Kidney (tissue), 14 donors: ENCODE data around the gene PIGX. TPM values are rescaled to one million over a fixed set of nuclear protein-coding genes. Genes with fewer than 3 reads are reported as not detected.

ENCODE experiments used
- DNase-seq, 5 donors: peaks; one replicate each; pipeline ENCODE4 v3.0.0-alpha.2; 2013 to 2020
- FAIRE-seq: peaks from 2 replicates; lab custom pipeline; 2012; peaks lifted over from hg19 to GRCh38; lab: Jason Lieb, UNC
- H3K27ac ChIP-seq, 2 donors: one replicate each; pipeline ENCODE4 v1.7.0; 2013; ENCODE audit warnings: low read depth in 2 of 2, low read length in 2 of 2, inconsistent platforms in 1 of 2
- H3K27me3 ChIP-seq: one replicate; pipeline ENCODE4 v1.7.1; 2013; ENCODE audit warnings: low read length, inconsistent platforms; ENCODE audit not compliant: control insufficient read depth, insufficient read depth
- H3K36me3 ChIP-seq, 3 donors: one replicate each; pipeline versions ENCODE4 v1.7.0 to v1.7.1; 2013; ENCODE audit warnings: low read length in 3 of 3, control low read depth in 1 of 3, inconsistent platforms in 1 of 3; ENCODE audit not compliant: insufficient read depth in 3 of 3, control insufficient read depth in 2 of 3
- H3K4me1 ChIP-seq, 3 donors: one replicate each; pipeline versions ENCODE4 v1.7.0 to v1.7.1; 2013; ENCODE audit warnings: low read length in 3 of 3, inconsistent platforms in 1 of 3, low read depth in 1 of 3; ENCODE audit not compliant: control insufficient read depth in 2 of 3, insufficient read depth in 2 of 3
- H3K4me3 ChIP-seq, 3 donors: one replicate each; pipeline versions ENCODE4 v1.7.0 to v1.8.1; 2013; ENCODE audit warnings: low read length in 3 of 3, control low read depth in 1 of 3, inconsistent platforms in 1 of 3
- H3K9ac ChIP-seq, 3 donors: one replicate each; pipeline versions ENCODE4 v1.7.0 to v1.7.1; 2013; ENCODE audit warnings: low read length in 3 of 3, control low read depth in 1 of 3, inconsistent platforms in 1 of 3
- H3K9me3 ChIP-seq, 3 donors: one replicate each; pipeline versions ENCODE4 v1.7.0 to v1.7.1; 2013; ENCODE audit warnings: low read length in 3 of 3, control low read depth in 1 of 3, inconsistent platforms in 1 of 3; ENCODE audit not compliant: control insufficient read depth in 2 of 3, insufficient read depth in 1 of 3
- intact Hi-C: fragments of 100-400 bp; cut with DNase I; formaldehyde crosslinking; loops from one replicate; pipeline ENCODE4 v1.11.1; 2022
- polyA plus RNA-seq: library from polyadenylated mRNA; stranded (reverse); fragments of 350-450 nt; fragmentation: Illumina TruSeq; extraction: RNeasy Lipid Tissue Mini Kit (QIAGEN cat#74804); gene quantifications from one replicate; pipeline ENCODE4 v1.2.3, GENCODE V29; 2014; ENCODE audit warnings: low read depth, low replicate concordance; ENCODE audit not compliant: insufficient read depth
- total RNA-seq: library from RNA; stranded (reverse); fragmentation: NEBNext Ultra II Directional; extraction: Animal tissue kit (Norgen Biotek cat#: 25700); gene quantifications from one replicate; pipeline ENCODE4 v1.2.1, GENCODE V29; 2021
- TF ChIP-seq, protein P1 (sequence below): IDR thresholded peaks from 3 replicates; pipeline ENCODE4 v1.5.1; 2012; ENCODE audit warnings: mild to moderate bottlenecking, moderate library complexity, borderline replicate concordance; ENCODE audit not compliant: insufficient read depth; ENCODE audit errors: extremely low read depth
- donor health status: control.
- donor health status: control.
- donor health status: control.
- donor health status: control.
- donor health status: control.
- donor health status: DM: yes; HTN: yes; CAD: no.
- donor health status: Normal renal cell carcinoma (clear cell type).

Gene PIGX
- total and polyA plus RNA-seq, 2 donors from 2014 or later, result 15.7 to 19.6 TPM

GRCh38 chr3:196684548-196685407 is 27.4 kb upstream of the PIGX start:
- Histone ChIP-seq H3K9ac (peak overlapping the region in 2 of 3 donors; percentile 43 to 55), H3K9me3 (no peaks in the 10 kb centered on the region), H3K27me3 (no peaks in the 10 kb centered on the region), H3K36me3 (no peaks in the 10 kb centered on the region), H3K4me3 (peak overlapping the region in 2 of 3 donors; percentile 20 to 45), H3K27ac (no peak overlapping the region), H3K4me1 (peaks cover 0 to 5% (median 0%) of the 10 kb centered on the region in 3 donors)
- FAIRE-seq (no peak), DNase-seq (peak in 4 of 5 donors; percentile 59 to 78 (median 66))
- TF ChIP-seq, protein P1, sequence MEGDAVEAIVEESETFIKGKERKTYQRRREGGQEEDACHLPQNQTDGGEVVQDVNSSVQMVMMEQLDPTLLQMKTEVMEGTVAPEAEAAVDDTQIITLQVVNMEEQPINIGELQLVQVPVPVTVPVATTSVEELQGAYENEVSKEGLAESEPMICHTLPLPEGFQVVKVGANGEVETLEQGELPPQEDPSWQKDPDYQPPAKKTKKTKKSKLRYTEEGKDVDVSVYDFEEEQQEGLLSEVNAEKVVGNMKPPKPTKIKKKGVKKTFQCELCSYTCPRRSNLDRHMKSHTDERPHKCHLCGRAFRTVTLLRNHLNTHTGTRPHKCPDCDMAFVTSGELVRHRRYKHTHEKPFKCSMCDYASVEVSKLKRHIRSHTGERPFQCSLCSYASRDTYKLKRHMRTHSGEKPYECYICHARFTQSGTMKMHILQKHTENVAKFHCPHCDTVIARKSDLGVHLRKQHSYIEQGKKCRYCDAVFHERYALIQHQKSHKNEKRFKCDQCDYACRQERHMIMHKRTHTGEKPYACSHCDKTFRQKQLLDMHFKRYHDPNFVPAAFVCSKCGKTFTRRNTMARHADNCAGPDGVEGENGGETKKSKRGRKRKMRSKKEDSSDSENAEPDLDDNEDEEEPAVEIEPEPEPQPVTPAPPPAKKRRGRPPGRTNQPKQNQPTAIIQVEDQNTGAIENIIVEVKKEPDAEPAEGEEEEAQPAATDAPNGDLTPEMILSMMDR, result peak; percentile 88
- intact Hi-C loops, result loop anchor here (10.0 kb wide), 1 partner anchor 70 kb away; no protein-coding TSS in a partner anchor

GRCh38 chr3:196686436-196686835 is 25.7 kb upstream of the PIGX start:
- Histone ChIP-seq H3K9ac (no peak overlapping the region), H3K4me1 (peaks cover 0 to 5% (median 0%) of the 10 kb centered on the region in 3 donors), H3K27me3 (no peaks in the 10 kb centered on the region), H3K9me3 (no peaks in the 10 kb centered on the region), H3K4me3 (no peak overlapping the region), H3K36me3 (no peaks in the 10 kb centered on the region), H3K27ac (no peak overlapping the region)
- intact Hi-C loops, result loop anchor here (10.0 kb wide), 1 partner anchor 72 kb away; no protein-coding TSS in a partner anchor
- TF ChIP-seq, protein P1, result no peak
- DNase-seq (no peak), FAIRE-seq (no peak)

DNA sequence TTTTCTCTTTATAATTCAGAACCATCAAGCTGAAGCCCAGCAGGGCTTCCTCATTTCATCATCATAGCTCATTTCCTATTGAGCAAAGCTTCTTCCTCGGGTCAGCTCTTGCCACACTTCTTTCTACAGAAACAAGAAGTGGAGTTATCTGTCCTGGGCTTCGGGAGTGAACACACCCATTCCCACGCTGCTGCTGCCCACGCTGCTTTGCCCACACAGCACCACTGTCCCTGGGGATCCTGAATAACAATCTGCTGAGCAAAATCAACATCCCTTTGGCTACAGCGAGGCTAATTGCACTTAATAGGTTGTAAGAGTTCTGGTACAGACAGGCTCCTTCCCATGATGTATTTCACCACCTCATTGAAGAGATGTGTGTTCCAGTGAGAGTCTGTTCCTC is 23.8 kb upstream of the PIGX start:
- no peak overlapping the region for H3K9ac ChIP-seq
- no peak for FAIRE-seq
- H3K36me3 ChIP-seq, result no peaks in the 10 kb centered on the region
- DNase-seq, result no peak
- no peak overlapping the region for H3K4me3 ChIP-seq
- H3K27me3 ChIP-seq, result no peaks in the 10 kb centered on the region
- H3K27ac ChIP-seq, result no peak overlapping the region
- peaks cover 0 to 5% (median 0%) of the 10 kb centered on the region in 3 donors for H3K4me1 ChIP-seq
- TF ChIP-seq, protein P1, result no peak
- intact Hi-C loops, result loop anchor here (10.0 kb wide), 1 partner anchor 74 kb away; no protein-coding TSS in a partner anchor
- no peaks in the 10 kb centered on the region for H3K9me3 ChIP-seq
